GM04504 (cell line): Measurements from ENCODE around the gene OTOP3.

Experiments used
- DNase-seq: peaks from one replicate; pipeline ENCODE4 v3.0.0-alpha.2; 2012; ENCODE audit warnings: low read depth

OTOP3 gene

GRCh38 chr17:74987909-74988711 lies 52.4 kb downstream of the OTOP3 start:
- peak; percentile 67 for DNase-seq

GRCh38 chr17:74990581-74991105 lies 54.9 kb downstream of the OTOP3 start:
- DNase-seq = no peak

- no peak for DNase-seq
These were observed 56.5 kb downstream of the OTOP3 start for GRCh38 chr17:74992223-74992622.

- DNase-seq = no peak
These were observed 58.7 kb downstream of the OTOP3 start for GRCh38 chr17:74994440-74994839.

GRCh38 chr17:74995847-74996246 lies 60.1 kb downstream of the OTOP3 start:
- DNase-seq = no peak

- DNase-seq = no peak
These were observed 63.1 kb downstream of the OTOP3 start for GRCh38 chr17:74998783-74999182.

GRCh38 chr17:74999523-74999922 lies 63.8 kb downstream of the OTOP3 start:
- no peak for DNase-seq
